Neural progenitor cell (in vitro differentiated cells): Measurements from ENCODE around the gene UNC13B. TPM values are rescaled to one million over a fixed set of nuclear protein-coding genes. Genes with fewer than 3 reads are reported as not detected.
A peak's percentile ranks its signal among the peaks of the same experiment; 100 is the strongest.

ENCODE experiments used
- DNase-seq: peaks from one replicate; pipeline ENCODE4 v3.0.0-alpha.2; 2016; ENCODE audit warnings: low spot score
- H2AFZ ChIP-seq: fragments of 200-600 bp; sonication (generic); replicated peaks from 2 replicates; pipeline ENCODE4 v1.6.1; 2016; ENCODE audit warnings: antibody characterized with exemption
- H3F3A ChIP-seq: fragments of 200-600 bp; sonication (generic); 2 replicates; pipeline ENCODE4 v1.6.1; 2016; ENCODE audit warnings: antibody characterized with exemption, low read depth
- H3K27ac ChIP-seq: fragments of 200-600 bp; sonication (generic); 2 replicates; pipeline ENCODE4 v1.5.1; 2016; ENCODE audit warnings: mild to moderate bottlenecking
- H3K27me3 ChIP-seq: fragments of 200-600 bp; sonication (generic); 2 replicates; pipeline ENCODE4 v1.6.1; 2016; ENCODE audit warnings: mild to moderate bottlenecking, moderate library complexity
- H3K36me3 ChIP-seq: fragments of 200-600 bp; sonication (generic); 2 replicates; pipeline ENCODE4 v1.5.1; 2016
- H3K4me1 ChIP-seq: fragments of 200-600 bp; sonication (generic); 2 replicates; pipeline ENCODE4 v1.6.1; 2016; ENCODE audit warnings: mixed run types
- H3K4me2 ChIP-seq: fragments of 200-600 bp; sonication (generic); 2 replicates; pipeline ENCODE4 v1.6.1; 2016
- H3K4me3 ChIP-seq: fragments of 200-600 bp; sonication (generic); 2 replicates; pipeline ENCODE4 v1.5.1; 2016
- H3K79me2 ChIP-seq: fragments of 200-600 bp; sonication (generic); 2 replicates; pipeline ENCODE4 v1.6.1; 2016; ENCODE audit warnings: low read depth
- H3K9ac ChIP-seq: fragments of 200-600 bp; sonication (generic); 2 replicates; pipeline ENCODE4 v1.6.1; 2016
- H3K9me3 ChIP-seq: fragments of 200-600 bp; sonication (generic); 2 replicates; pipeline ENCODE4 v1.5.1; 2016; ENCODE audit warnings: low read depth
- H4K20me1 ChIP-seq: fragments of 200-600 bp; sonication (generic); 2 replicates; pipeline ENCODE4 v1.6.1; 2016; ENCODE audit warnings: low read depth
- H3K27ac Mint-ChIP-seq: 3 replicates; pipeline ENCODE4 v1.8.0; 2021; ENCODE audit warnings: mixed read lengths
- H3K27me3 Mint-ChIP-seq: 2 replicates; pipeline ENCODE4 v1.8.0; 2022; ENCODE audit warnings: low read depth, mild to moderate bottlenecking, inconsistent platforms, moderate library complexity, mixed read lengths; ENCODE audit not compliant: insufficient read depth
- H3K36me3 Mint-ChIP-seq: 3 replicates; pipeline ENCODE4 v1.8.0; 2021; ENCODE audit warnings: mixed read lengths
- H3K4me1 Mint-ChIP-seq: 3 replicates; pipeline ENCODE4 v1.8.0; 2021; ENCODE audit warnings: mixed read lengths
- H3K4me3 Mint-ChIP-seq: 3 replicates; pipeline ENCODE4 v1.8.0; 2021; ENCODE audit warnings: mild to moderate bottlenecking, moderate library complexity, mixed read lengths
- H3K9me3 Mint-ChIP-seq: 3 replicates; pipeline ENCODE4 v1.8.0; 2020; ENCODE audit warnings: mixed read lengths
- EZH2 ChIP-seq: fragments of 200-600 bp; sonication (generic); IDR thresholded peaks from 2 replicates; pipeline ENCODE4 v1.6.1; 2017; ENCODE audit warnings: antibody characterized with exemption, mild to moderate bottlenecking, moderate library complexity
- EZH2phosphoT487 ChIP-seq: fragments of 200-600 bp; sonication (generic); IDR thresholded peaks from 2 replicates; pipeline ENCODE4 v1.6.1; 2017; ENCODE audit warnings: antibody characterized with exemption
- total RNA-seq: library from RNA; depleted of rRNA; stranded (reverse); fragments of >200 nt; gene quantifications from 2 replicates; pipeline ENCODE4 v1.2.3, GENCODE V29; 2015; ENCODE audit warnings: low replicate concordance
- TF ChIP-seq, protein P1 (sequence below): fragments of 200-600 bp; sonication (generic); IDR thresholded peaks from 2 replicates; pipeline ENCODE4 v1.5.1; 2017; ENCODE audit warnings: antibody characterized with exemption, mild to moderate bottlenecking

UNC13B gene
- total RNA-seq, 1 donor from 2014 or later = 40.7 TPM

GRCh38 chr9:35414889-35415288 is 253.1 kb downstream of the UNC13B start:
- no peaks in the 10 kb centered on the region for H3K9me3 ChIP-seq
- no peak overlapping the region for H2AFZ ChIP-seq
- no peaks in the 10 kb centered on the region for H3K27me3 ChIP-seq
- Mint-ChIP-seq H3K36me3 (no peaks in the 10 kb centered on the region), H3K9me3 (peaks cover 5% of the 10 kb centered on the region), H3K4me1 (no peaks in the 10 kb centered on the region), H3K27ac (no peak overlapping the region), H3K4me3 (no peak overlapping the region), H3K27me3 (no peaks in the 10 kb centered on the region)
- DNase-seq = no peak
- H3K36me3 ChIP-seq = no peaks in the 10 kb centered on the region
- TF ChIP-seq EZH2 (no peak), EZH2phosphoT487 (no peak)
- TF ChIP-seq, protein P1, sequence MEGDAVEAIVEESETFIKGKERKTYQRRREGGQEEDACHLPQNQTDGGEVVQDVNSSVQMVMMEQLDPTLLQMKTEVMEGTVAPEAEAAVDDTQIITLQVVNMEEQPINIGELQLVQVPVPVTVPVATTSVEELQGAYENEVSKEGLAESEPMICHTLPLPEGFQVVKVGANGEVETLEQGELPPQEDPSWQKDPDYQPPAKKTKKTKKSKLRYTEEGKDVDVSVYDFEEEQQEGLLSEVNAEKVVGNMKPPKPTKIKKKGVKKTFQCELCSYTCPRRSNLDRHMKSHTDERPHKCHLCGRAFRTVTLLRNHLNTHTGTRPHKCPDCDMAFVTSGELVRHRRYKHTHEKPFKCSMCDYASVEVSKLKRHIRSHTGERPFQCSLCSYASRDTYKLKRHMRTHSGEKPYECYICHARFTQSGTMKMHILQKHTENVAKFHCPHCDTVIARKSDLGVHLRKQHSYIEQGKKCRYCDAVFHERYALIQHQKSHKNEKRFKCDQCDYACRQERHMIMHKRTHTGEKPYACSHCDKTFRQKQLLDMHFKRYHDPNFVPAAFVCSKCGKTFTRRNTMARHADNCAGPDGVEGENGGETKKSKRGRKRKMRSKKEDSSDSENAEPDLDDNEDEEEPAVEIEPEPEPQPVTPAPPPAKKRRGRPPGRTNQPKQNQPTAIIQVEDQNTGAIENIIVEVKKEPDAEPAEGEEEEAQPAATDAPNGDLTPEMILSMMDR = no peak
- no peak overlapping the region for H3K4me2 ChIP-seq
- no peaks in the 10 kb centered on the region for H3F3A ChIP-seq
- H3K4me3 ChIP-seq = no peak overlapping the region
- H4K20me1 ChIP-seq = no peaks in the 10 kb centered on the region
- H3K9ac ChIP-seq = no peak overlapping the region
- H3K4me1 ChIP-seq = no peaks in the 10 kb centered on the region
- H3K27ac ChIP-seq = no peak overlapping the region
- no peaks in the 10 kb centered on the region for H3K79me2 ChIP-seq

- DNase-seq = peak; percentile 22
- peaks cover 5% of the 10 kb centered on the region for H3K9me3 Mint-ChIP-seq
- no peaks in the 10 kb centered on the region for H3K27me3 Mint-ChIP-seq
- Histone ChIP-seq H3K27me3 (no peaks in the 10 kb centered on the region), H3K9me3 (no peaks in the 10 kb centered on the region), H3K79me2 (no peaks in the 10 kb centered on the region), H3K9ac (no peak overlapping the region), H4K20me1 (no peaks in the 10 kb centered on the region), H3K4me1 (no peaks in the 10 kb centered on the region), H3K4me3 (no peak overlapping the region), H3K27ac (no peak overlapping the region), H3K36me3 (no peaks in the 10 kb centered on the region), H3F3A (no peaks in the 10 kb centered on the region), H2AFZ (no peak overlapping the region), H3K4me2 (no peak overlapping the region)
- no peaks in the 10 kb centered on the region for H3K4me1 Mint-ChIP-seq
- no peaks in the 10 kb centered on the region for H3K36me3 Mint-ChIP-seq
- H3K4me3 Mint-ChIP-seq = no peak overlapping the region
- no peak for TF ChIP-seq EZH2phosphoT487
- TF ChIP-seq, protein P1 = peak; percentile 41
- H3K27ac Mint-ChIP-seq = no peak overlapping the region
These were observed 253.7 kb downstream of the UNC13B start for GRCh38 chr9:35415402-35416097.

DNA sequence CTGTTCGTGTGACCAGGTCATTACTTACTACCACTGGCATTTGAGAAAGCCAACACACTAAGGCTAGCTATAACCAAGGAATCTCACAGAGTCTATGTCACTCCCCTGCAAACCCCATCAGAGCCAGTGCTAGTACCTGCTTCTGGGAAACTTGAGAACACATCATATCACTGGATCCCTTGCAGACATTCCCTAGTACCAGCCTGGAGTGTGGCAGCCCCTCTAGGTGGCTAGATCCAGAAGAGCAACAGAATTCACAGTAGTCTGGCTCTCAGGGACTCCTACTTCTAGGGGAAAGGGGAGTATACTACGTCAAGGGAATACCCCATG is 254.3 kb downstream of the UNC13B start:
- Histone ChIP-seq H3K4me2 (no peak overlapping the region), H3K36me3 (no peaks in the 10 kb centered on the region), H3K27me3 (no peaks in the 10 kb centered on the region), H2AFZ (no peak overlapping the region), H4K20me1 (no peaks in the 10 kb centered on the region), H3K4me1 (no peaks in the 10 kb centered on the region), H3K27ac (no peak overlapping the region), H3F3A (no peaks in the 10 kb centered on the region), H3K4me3 (no peak overlapping the region), H3K9me3 (no peaks in the 10 kb centered on the region), H3K79me2 (no peaks in the 10 kb centered on the region), H3K9ac (no peak overlapping the region)
- Mint-ChIP-seq H3K36me3 (no peaks in the 10 kb centered on the region), H3K27ac (no peak overlapping the region), H3K9me3 (peaks cover 5% of the 10 kb centered on the region), H3K4me3 (no peak overlapping the region), H3K4me1 (no peaks in the 10 kb centered on the region), H3K27me3 (no peaks in the 10 kb centered on the region)
- no peak for DNase-seq
- TF ChIP-seq EZH2phosphoT487 (no peak), EZH2 (no peak)
- TF ChIP-seq, protein P1 = no peak
